GM10266 (cell line): ENCODE measurements around the gene ANXA4.

Experiments
- DNase-seq: peaks from one replicate; pipeline ENCODE4 v3.0.0; 2012; ENCODE audit errors: extremely low spot score
- TF ChIP-seq, protein P1 (sequence below): IDR thresholded peaks from 2 replicates; pipeline ENCODE4 v1.5.1; 2012; ENCODE audit warnings: mild to moderate bottlenecking, low read depth; ENCODE audit not compliant: control insufficient read depth, insufficient read depth; ENCODE audit errors: missing control alignments

ANXA4 gene

DNA sequence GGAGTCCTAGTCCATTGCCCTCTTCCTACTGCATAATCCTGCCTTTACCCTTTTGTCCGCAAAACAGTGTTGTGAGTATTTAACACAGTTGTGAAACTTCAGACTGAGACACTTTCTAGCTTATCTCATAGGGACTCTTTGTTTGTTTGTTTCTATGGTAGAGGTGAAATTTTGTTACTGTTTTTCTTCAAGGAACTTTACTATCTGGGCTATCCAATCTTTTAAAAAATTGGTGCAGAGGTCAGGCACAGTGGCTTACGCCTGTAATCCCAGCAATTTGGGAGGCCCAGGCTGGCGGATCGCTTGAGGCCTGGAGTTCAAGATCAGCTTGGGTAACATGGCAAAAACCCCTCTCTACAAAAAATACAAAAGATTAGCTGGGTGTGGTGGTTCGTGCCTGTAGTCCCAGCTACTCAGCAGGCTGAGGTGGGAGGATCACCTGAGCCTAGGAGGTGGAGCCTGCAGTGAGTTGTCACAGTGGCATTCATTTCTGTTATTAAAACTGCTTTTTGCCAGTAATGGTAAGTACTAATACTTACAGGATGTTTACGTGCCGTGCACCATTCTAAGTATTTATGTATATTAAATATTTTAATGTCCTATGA lies 106.4 kb downstream of the ANXA4 start:
- TF ChIP-seq, protein P1, sequence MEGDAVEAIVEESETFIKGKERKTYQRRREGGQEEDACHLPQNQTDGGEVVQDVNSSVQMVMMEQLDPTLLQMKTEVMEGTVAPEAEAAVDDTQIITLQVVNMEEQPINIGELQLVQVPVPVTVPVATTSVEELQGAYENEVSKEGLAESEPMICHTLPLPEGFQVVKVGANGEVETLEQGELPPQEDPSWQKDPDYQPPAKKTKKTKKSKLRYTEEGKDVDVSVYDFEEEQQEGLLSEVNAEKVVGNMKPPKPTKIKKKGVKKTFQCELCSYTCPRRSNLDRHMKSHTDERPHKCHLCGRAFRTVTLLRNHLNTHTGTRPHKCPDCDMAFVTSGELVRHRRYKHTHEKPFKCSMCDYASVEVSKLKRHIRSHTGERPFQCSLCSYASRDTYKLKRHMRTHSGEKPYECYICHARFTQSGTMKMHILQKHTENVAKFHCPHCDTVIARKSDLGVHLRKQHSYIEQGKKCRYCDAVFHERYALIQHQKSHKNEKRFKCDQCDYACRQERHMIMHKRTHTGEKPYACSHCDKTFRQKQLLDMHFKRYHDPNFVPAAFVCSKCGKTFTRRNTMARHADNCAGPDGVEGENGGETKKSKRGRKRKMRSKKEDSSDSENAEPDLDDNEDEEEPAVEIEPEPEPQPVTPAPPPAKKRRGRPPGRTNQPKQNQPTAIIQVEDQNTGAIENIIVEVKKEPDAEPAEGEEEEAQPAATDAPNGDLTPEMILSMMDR: no peak
- DNase-seq: no peak

DNA sequence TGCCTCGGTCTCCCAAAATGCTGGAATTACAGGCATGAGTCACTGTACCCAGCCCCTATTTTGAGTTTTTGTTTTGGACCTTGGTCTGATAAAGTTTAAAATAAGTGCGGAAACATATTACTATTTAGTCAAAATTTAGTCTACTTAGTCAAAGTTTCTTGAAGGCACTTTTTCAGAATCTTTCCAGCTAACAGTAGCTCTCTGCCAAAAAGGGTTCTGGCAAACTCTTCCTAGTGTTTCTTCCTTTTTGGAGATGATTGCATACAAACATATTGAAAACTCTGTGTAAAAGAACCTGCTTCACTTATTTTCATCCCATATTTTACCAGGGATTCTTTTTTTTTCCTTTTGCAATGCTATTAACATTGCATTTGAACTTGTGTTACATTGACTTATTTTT lies 116.3 kb downstream of the ANXA4 start:
- TF ChIP-seq, protein P1: no peak
- DNase-seq: no peak

DNA sequence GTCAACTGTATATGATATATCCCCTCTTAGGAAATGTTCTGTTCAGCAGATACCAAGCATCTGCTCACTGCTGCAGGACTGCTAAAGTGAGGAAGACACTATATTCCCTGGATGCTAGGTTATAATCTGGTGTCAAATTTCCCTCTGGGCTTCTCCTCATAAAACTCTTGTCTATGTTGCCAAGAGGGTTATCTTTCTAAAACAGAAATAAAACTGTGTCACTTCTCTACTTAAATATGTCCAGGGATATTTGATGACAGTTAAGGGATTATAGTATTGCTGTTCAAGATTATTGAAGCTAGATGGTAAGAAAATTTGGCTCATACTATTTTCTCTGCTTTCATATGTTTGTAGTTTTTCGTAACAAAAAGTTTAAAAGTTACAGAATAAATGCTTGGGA lies 121.4 kb downstream of the ANXA4 start:
- DNase-seq: no peak
- TF ChIP-seq, protein P1: no peak
